Measurements from ENCODE around the gene OIP5. TPM values are rescaled to one million over a fixed set of nuclear protein-coding genes. Genes with fewer than 3 reads are reported as not detected.
"Not testable (repeated sequence)": the region's sequence is repeated elsewhere in the genome, so short reads cannot be mapped to it uniquely, and the experiment has no call there.

The OIP5 gene
- total RNA-seq, 1 experiment from 2014 or later, result 40.3 TPM

DNA sequence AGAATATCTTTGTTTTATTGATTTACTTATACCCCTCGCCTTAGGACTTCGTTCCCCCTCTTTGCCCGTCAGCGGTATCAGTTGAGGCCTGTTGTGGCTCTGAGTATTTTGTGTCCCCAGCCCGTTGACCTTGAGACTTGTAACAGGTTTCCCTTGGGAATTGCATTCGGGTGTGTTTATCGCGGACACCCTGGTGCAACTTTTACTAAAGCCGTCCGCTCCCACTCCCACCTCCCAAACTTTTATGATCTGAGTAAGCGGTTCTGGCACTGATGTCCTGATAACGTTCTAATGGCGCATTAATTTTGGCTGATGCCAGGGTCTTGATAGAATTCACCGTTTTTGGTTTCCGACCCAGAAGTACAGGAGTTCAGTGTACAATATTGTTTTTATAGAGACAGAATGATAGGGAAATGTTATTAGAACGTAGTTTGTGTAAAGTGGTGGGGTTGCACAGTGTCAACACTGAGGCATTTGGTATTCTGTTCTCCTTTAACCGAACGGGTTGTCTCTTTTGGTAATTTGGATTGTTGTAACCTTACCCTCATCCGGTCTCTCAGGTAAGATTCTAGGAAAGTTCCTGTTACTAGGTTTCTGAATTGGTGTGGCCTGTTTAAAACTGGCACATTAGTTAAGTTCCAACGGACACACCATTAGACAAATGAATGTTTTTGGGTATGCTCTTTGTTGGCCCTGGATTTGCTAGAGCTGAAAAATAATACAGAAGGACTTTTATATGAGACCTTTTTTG, 47.8 kb downstream of the OIP5 start:
- DNase-seq (peak; percentile 36), ATAC-seq (peak; percentile 6; the same call in 1 of the 2 replicates)
- no peaks in the 10 kb centered on the region for H3F3A ChIP-seq (ENCODE audit: low read length, unreplicated experiment)
- peaks cover 12% of the 10 kb centered on the region for H4K20me1 ChIP-seq (ENCODE audit: low read length)
- peaks cover 43% of the 10 kb centered on the region for H3K36me3 ChIP-seq (ENCODE audit: low read depth, low read length)
- no peaks in the 10 kb centered on the region for H3K9me3 ChIP-seq (ENCODE audit: low read length)
- H3K4me1 ChIP-seq (ENCODE audit: insufficient read depth, low read length), result peaks cover 37% of the 10 kb centered on the region
- H3K4me2 ChIP-seq (ENCODE audit: low read length), result peak overlapping the region; percentile 83
- H3K9ac ChIP-seq (ENCODE audit: low read length), result peak overlapping the region; percentile 92
- BruUV-seq (replicated peaks), result TSS peak; percentile 42
- H3K79me2 ChIP-seq (ENCODE audit: low read length), result peaks cover 49% of the 10 kb centered on the region
- no peaks in the 10 kb centered on the region for H3K9me2 ChIP-seq (replicated peaks; ENCODE audit: low read length)
- H2AFZ ChIP-seq (ENCODE audit: low read length), result peak overlapping the region; percentile 67
- ChIA-PET CTCF (no interaction called here), POLR2A (ENCODE audit: unreplicated experiment) (no interaction called here)
- H3K27ac ChIP-seq (ENCODE audit: low read length), result peak overlapping the region; percentile 47
- H3K4me3 ChIP-seq (ENCODE audit: low read length), result peak overlapping the region; percentile 91
- H3K27me3 ChIP-seq (ENCODE audit: low read length), result no peaks in the 10 kb centered on the region
- intact Hi-C loops (cut with micrococcal nuclease), result loop anchor here (2.0 kb wide), 1 partner anchor 48 kb away; the partner anchor contains the start of genes NUSAP1 and OIP5
- TF ChIP-seq, protein P1, sequence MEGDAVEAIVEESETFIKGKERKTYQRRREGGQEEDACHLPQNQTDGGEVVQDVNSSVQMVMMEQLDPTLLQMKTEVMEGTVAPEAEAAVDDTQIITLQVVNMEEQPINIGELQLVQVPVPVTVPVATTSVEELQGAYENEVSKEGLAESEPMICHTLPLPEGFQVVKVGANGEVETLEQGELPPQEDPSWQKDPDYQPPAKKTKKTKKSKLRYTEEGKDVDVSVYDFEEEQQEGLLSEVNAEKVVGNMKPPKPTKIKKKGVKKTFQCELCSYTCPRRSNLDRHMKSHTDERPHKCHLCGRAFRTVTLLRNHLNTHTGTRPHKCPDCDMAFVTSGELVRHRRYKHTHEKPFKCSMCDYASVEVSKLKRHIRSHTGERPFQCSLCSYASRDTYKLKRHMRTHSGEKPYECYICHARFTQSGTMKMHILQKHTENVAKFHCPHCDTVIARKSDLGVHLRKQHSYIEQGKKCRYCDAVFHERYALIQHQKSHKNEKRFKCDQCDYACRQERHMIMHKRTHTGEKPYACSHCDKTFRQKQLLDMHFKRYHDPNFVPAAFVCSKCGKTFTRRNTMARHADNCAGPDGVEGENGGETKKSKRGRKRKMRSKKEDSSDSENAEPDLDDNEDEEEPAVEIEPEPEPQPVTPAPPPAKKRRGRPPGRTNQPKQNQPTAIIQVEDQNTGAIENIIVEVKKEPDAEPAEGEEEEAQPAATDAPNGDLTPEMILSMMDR (conservative IDR thresholded peaks at IDR 0.05; ENCODE audit: low read depth, low read length), result no peak
- TF ChIP-seq EZH2phosphoT487 (IDR thresholded peaks at IDR 0.05; ENCODE audit: borderline replicate concordance, low read length) (no peak), EZH2 (IDR thresholded peaks at IDR 0.05; ENCODE audit: low read length, unreplicated experiment) (no peak)

DNA sequence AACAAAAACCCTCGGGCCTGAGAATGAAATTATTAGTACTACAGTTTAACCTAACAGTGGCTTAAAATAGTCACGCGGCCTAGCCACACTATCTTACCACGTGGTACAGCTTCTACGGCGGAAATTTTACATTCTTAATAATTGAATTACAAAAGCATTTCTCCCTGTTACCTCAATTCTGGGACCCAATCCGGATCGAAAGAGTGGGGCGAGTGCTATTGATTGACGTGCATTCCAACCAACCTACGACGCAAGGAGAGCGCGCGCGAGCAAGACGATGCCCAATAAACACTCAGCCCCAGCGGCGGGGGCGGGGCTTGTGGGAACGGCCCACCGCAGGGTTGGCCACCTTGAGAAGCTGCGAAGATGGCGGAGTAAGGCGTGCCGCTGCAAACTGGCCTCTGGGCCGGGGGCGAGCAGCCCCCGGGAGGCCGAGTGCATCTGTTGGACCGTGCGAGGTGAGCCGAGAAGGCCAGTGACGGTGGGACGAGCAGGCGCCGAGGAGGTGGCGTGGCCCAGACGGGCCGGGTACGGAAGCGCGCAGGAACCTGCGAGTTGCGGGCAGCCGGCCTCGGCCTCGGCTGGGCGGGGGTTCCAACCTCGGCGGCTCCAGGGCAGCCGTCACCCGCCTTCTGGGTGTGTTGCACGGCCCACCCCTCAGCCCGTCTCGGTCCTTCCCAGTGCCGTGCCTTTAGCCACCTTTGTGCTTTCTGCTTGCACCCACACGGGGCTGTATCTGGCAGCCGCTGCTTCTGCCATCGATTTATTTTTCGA, 48.6 kb downstream of the OIP5 start:
- Histone ChIP-seq H3K36me3 (ENCODE audit: low read depth, low read length) (peaks cover 45% of the 10 kb centered on the region), H3F3A (ENCODE audit: low read length, unreplicated experiment) (no peaks in the 10 kb centered on the region), H3K9me2 (replicated peaks; ENCODE audit: low read length) (no peaks in the 10 kb centered on the region), H3K9me3 (ENCODE audit: low read length) (no peaks in the 10 kb centered on the region), H2AFZ (ENCODE audit: low read length) (peak overlapping the region; percentile 80), H3K4me2 (ENCODE audit: low read length) (peak overlapping the region; percentile 83), H3K4me3 (ENCODE audit: low read length) (peak overlapping the region; percentile 91), H3K27me3 (ENCODE audit: low read length) (no peaks in the 10 kb centered on the region), H3K79me2 (ENCODE audit: low read length) (peaks cover 48% of the 10 kb centered on the region), H3K9ac (ENCODE audit: low read length) (peak overlapping the region; percentile 92), H3K4me1 (ENCODE audit: insufficient read depth, low read length) (peaks cover 37% of the 10 kb centered on the region), H4K20me1 (ENCODE audit: low read length) (peaks cover 12% of the 10 kb centered on the region), H3K27ac (ENCODE audit: low read length) (peak overlapping the region; percentile 47)
- ChIA-PET POLR2A (ENCODE audit: unreplicated experiment) (interaction anchor here (0.6 kb wide), 2 partner anchors 11 to 63 kb away, joined by 3 to 4 read pairs; no protein-coding TSS in a partner anchor), CTCF (no interaction called here)
- no TSS peak for BruUV-seq (replicated peaks)
- peak; percentile 99 for DNase-seq
- TF ChIP-seq, protein P1 (conservative IDR thresholded peaks at IDR 0.05; ENCODE audit: low read depth, low read length), result no peak
- TF ChIP-seq EZH2phosphoT487 (IDR thresholded peaks at IDR 0.05; ENCODE audit: borderline replicate concordance, low read length) (no peak), EZH2 (IDR thresholded peaks at IDR 0.05; ENCODE audit: low read length, unreplicated experiment) (no peak)
- intact Hi-C loops (cut with micrococcal nuclease), result loop anchor here (2.0 kb wide), 1 partner anchor 49 kb away; the partner anchor contains the start of genes NUSAP1 and OIP5
- peak; percentile 94 for ATAC-seq

DNA sequence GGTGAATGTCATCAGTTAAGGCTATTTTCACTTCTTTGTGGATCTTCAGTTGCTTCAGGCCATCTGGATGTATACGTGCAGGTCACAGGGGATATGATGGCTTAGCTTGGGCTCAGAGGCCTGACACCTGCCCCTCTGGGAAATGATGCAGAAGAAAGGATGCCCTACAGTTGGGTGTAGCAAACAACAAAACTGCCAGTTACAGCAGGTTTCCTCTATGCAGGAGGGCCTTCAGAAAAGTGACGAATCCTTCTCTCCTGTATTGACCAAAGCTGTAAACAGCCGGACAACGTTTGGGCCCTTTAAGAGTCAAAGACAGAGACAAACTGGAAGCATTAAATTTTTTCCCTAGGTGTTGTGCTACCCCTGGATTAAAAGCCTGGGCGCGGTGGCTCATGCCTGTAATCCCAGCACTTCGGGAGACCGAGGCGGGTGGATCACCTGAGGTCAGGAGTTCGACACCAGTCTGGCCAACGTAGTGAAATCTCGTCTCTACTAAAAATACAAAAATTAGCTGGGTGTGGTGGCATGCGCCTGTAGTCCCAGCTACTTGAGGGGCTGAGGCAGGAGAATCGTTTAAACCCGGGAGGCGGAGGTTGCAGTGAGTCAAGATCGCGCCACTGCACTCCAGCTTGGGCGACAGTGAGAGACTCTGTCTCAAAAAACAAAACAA, 49.3 kb downstream of the OIP5 start:
- intact Hi-C loops (cut with micrococcal nuclease); DNase-seq; H3K4me3 ChIP-seq (ENCODE audit: low read length): not testable (repeated sequence)

DNA sequence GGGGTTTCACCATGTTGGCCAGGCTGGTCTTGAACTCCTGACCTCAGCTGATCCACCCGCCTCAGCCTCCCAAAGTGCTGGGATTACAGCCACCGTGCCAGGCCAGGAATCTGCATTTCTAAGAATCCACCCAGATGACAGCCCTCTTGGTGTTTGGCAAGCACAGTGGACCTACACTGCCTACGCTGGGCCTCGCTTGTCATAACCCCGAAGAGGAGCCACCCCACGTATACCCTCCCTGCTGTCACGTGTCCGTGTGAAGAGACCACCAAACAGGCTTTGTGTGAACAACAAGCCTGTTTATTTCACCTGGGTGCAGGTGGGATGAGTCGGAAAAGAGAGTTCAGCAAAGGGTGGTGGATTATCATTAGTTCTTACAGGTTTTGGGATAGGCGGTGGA, 50.0 kb downstream of the OIP5 start:
- H2AFZ ChIP-seq (ENCODE audit: low read length); CTCF ChIA-PET; H3K27ac ChIP-seq (ENCODE audit: low read length); H4K20me1 ChIP-seq (ENCODE audit: low read length); H3K9me3 ChIP-seq (ENCODE audit: low read length); H3F3A ChIP-seq (ENCODE audit: low read length, unreplicated experiment); ATAC-seq; intact Hi-C loops (cut with micrococcal nuclease); POLR2A ChIA-PET (ENCODE audit: unreplicated experiment); DNase-seq; H3K9me2 ChIP-seq (replicated peaks; ENCODE audit: low read length); H3K9ac ChIP-seq (ENCODE audit: low read length); H3K27me3 ChIP-seq (ENCODE audit: low read length); H3K4me2 ChIP-seq (ENCODE audit: low read length); H3K4me3 ChIP-seq (ENCODE audit: low read length); BruUV-seq (replicated peaks): not testable (repeated sequence)
- peaks cover 38% of the 10 kb centered on the region for H3K36me3 ChIP-seq (ENCODE audit: low read depth, low read length)
- H3K79me2 ChIP-seq (ENCODE audit: low read length), result peaks cover 37% of the 10 kb centered on the region
- peaks cover 37% of the 10 kb centered on the region for H3K4me1 ChIP-seq (ENCODE audit: insufficient read depth, low read length)

More for the DNA sequence above, 49.3 kb downstream of the OIP5 start:
- H4K20me1 ChIP-seq (ENCODE audit: low read length); H3F3A ChIP-seq (ENCODE audit: low read length, unreplicated experiment); ATAC-seq; CTCF ChIA-PET; H3K9me3 ChIP-seq (ENCODE audit: low read length); H3K27me3 ChIP-seq (ENCODE audit: low read length); H3K9me2 ChIP-seq (replicated peaks; ENCODE audit: low read length): not testable (repeated sequence)
- Histone ChIP-seq H3K4me1 (ENCODE audit: insufficient read depth, low read length) (peaks cover 37% of the 10 kb centered on the region), H3K9ac (ENCODE audit: low read length) (peak overlapping the region; percentile 52), H3K27ac (ENCODE audit: low read length) (peak overlapping the region; percentile 38), H3K4me2 (ENCODE audit: low read length) (peak overlapping the region; percentile 43), H3K36me3 (ENCODE audit: low read depth, low read length) (peaks cover 42% of the 10 kb centered on the region), H3K79me2 (ENCODE audit: low read length) (peaks cover 41% of the 10 kb centered on the region), H2AFZ (ENCODE audit: low read length) (peak overlapping the region; percentile 80)
- POLR2A ChIA-PET (ENCODE audit: unreplicated experiment), result interaction anchor here (0.6 kb wide), 2 partner anchors 12 to 62 kb away, joined by 3 to 4 read pairs; no protein-coding TSS in a partner anchor
- TSS peak; percentile 84 for BruUV-seq (replicated peaks)

All from PC-3 (cell line).